Neural cell (in vitro differentiated cells): ENCODE measurements around the gene SCGB3A1. TPM values are rescaled to one million over a fixed set of nuclear protein-coding genes. Genes with fewer than 3 reads are reported as not detected.

Experiments used
- H2AFZ ChIP-seq: fragments of 200-600, 300-800 bp; sonication (generic), shearing (Covaris generic); 2 replicates; pipeline ENCODE4 v1.6.0; 2014; ENCODE audit warnings: low read depth, mild to moderate bottlenecking, antibody characterized with exemption, low read length, moderate library complexity
- H3F3A ChIP-seq: fragments of 200-600 bp; shearing (Covaris generic); 2 replicates; pipeline ENCODE4 v1.6.1; 2016; ENCODE audit warnings: mild to moderate bottlenecking, moderate library complexity, mixed read lengths, antibody characterized with exemption, low read length; ENCODE audit not compliant: insufficient read depth, poor library complexity, severe bottlenecking
- H3K27ac ChIP-seq: fragments of 200-600, 300-800 bp; sonication (generic), shearing (Covaris generic); 2 replicates; pipeline ENCODE4 v1.5.1; 2014; ENCODE audit warnings: mild to moderate bottlenecking, low read length, moderate library complexity
- H3K27me3 ChIP-seq: fragments of 300-800, 200-600 bp; sonication (generic), shearing (Covaris generic); 2 replicates; pipeline ENCODE4 v1.6.0; 2014; ENCODE audit warnings: mild to moderate bottlenecking, low read depth, low read length, moderate library complexity; ENCODE audit not compliant: insufficient read depth
- H3K36me3 ChIP-seq: fragments of 300-800, 200-600 bp; sonication (generic), shearing (Covaris generic); 2 replicates; pipeline ENCODE4 v1.5.1; 2014; ENCODE audit warnings: mild to moderate bottlenecking, antibody characterized with exemption, low read length, moderate library complexity; ENCODE audit not compliant: insufficient read depth
- H3K4me2 ChIP-seq: fragments of 300-800, 200-600 bp; sonication (generic), shearing (Covaris generic); 2 replicates; pipeline ENCODE4 v1.6.0; 2014; ENCODE audit warnings: mild to moderate bottlenecking, low read length
- H3K4me3 ChIP-seq: fragments of 300-800, 200-600 bp; sonication (generic), shearing (Covaris generic); 2 replicates; pipeline ENCODE4 v1.5.1; 2014; ENCODE audit warnings: mild to moderate bottlenecking, low read length, moderate library complexity
- H3K79me2 ChIP-seq: fragments of 200-600 bp; shearing (Covaris generic); replicated peaks from 2 replicates; pipeline ENCODE4 v1.6.0; 2014; ENCODE audit warnings: mild to moderate bottlenecking, low read length, moderate library complexity; ENCODE audit not compliant: insufficient read depth
- H3K9ac ChIP-seq: fragments of 300-800, 200-600 bp; sonication (generic), shearing (Covaris generic); 2 replicates; pipeline ENCODE4 v1.6.1; 2016; ENCODE audit warnings: mild to moderate bottlenecking, low read length, mixed read lengths
- H3K9me2 ChIP-seq: fragments of 200-600 bp; shearing (Covaris generic); 2 replicates; pipeline ENCODE4 v1.6.1; 2016; ENCODE audit warnings: mild to moderate bottlenecking, low read length, mixed read lengths; ENCODE audit not compliant: insufficient read depth
- H3K9me3 ChIP-seq: fragments of 200-600, 300-800 bp; sonication (generic), shearing (Covaris generic); 2 replicates; pipeline ENCODE4 v1.6.1; 2016; ENCODE audit warnings: mild to moderate bottlenecking, mixed run types, low read length, moderate library complexity, mixed read lengths
- H4K20me1 ChIP-seq: fragments of 200-600 bp; shearing (Covaris generic); 2 replicates; pipeline ENCODE4 v1.6.1; 2016; ENCODE audit warnings: mild to moderate bottlenecking, mixed run types; ENCODE audit not compliant: insufficient read depth
- EP300 ChIP-seq: fragments of 450-650 bp; conservative IDR thresholded peaks from 2 replicates; pipeline ENCODE4 v1.6.1; 2014; ENCODE audit warnings: antibody characterized with exemption, mild to moderate bottlenecking, moderate library complexity; ENCODE audit not compliant: poor library complexity, severe bottlenecking
- EZH2 ChIP-seq: fragments of 200-600, 300-800 bp; shearing (Covaris generic), sonication (generic); IDR thresholded peaks from 2 replicates; pipeline ENCODE4 v1.6.1; 2014; ENCODE audit warnings: antibody characterized with exemption, low read length, borderline replicate concordance, mild to moderate bottlenecking; ENCODE audit not compliant: insufficient read depth, poor library complexity, severe bottlenecking
- MXI1 ChIP-seq: fragments of 450-650 bp; conservative IDR thresholded peaks from 2 replicates; pipeline ENCODE4 v1.6.1; 2014; ENCODE audit warnings: antibody characterized with exemption, mild to moderate bottlenecking; ENCODE audit not compliant: poor library complexity, severe bottlenecking
- POLR2AphosphoS5 ChIP-seq: IDR thresholded peaks from 2 replicates; pipeline ENCODE4 v1.6.1; 2012
- RAD21 ChIP-seq: fragments of 450-650 bp; conservative IDR thresholded peaks from 2 replicates; pipeline ENCODE4 v1.6.1; 2014; ENCODE audit warnings: antibody characterized with exemption, mild to moderate bottlenecking, moderate library complexity
- SMC3 ChIP-seq: fragments of 450-650 bp; conservative IDR thresholded peaks from 2 replicates; pipeline ENCODE4 v1.6.1; 2014; ENCODE audit warnings: antibody characterized with exemption, mild to moderate bottlenecking, moderate library complexity; ENCODE audit not compliant: poor library complexity
- TAF1 ChIP-seq: IDR thresholded peaks from 2 replicates; pipeline ENCODE4 v1.6.1; 2012; ENCODE audit warnings: low read depth
- polyA plus RNA-seq: library from polyadenylated mRNA; depleted of rRNA; stranded (reverse); fragments of >200 nt; gene quantifications from 2 replicates; pipeline ENCODE4 v1.2.3, GENCODE V29; 2014
- TF ChIP-seq, protein P1 (sequence below): IDR thresholded peaks from 2 replicates; pipeline ENCODE4 v1.6.1; 2012; ENCODE audit warnings: borderline replicate concordance
- TF ChIP-seq, protein P2 (sequence below): fragments of 450-650 bp; IDR thresholded peaks from 2 replicates; pipeline ENCODE4 v1.5.1; 2014; ENCODE audit warnings: antibody characterized with exemption, mild to moderate bottlenecking, moderate library complexity; ENCODE audit not compliant: poor library complexity, severe bottlenecking

Gene SCGB3A1
- polyA plus RNA-seq, 1 donor from 2014 or later, result not detected

DNA sequence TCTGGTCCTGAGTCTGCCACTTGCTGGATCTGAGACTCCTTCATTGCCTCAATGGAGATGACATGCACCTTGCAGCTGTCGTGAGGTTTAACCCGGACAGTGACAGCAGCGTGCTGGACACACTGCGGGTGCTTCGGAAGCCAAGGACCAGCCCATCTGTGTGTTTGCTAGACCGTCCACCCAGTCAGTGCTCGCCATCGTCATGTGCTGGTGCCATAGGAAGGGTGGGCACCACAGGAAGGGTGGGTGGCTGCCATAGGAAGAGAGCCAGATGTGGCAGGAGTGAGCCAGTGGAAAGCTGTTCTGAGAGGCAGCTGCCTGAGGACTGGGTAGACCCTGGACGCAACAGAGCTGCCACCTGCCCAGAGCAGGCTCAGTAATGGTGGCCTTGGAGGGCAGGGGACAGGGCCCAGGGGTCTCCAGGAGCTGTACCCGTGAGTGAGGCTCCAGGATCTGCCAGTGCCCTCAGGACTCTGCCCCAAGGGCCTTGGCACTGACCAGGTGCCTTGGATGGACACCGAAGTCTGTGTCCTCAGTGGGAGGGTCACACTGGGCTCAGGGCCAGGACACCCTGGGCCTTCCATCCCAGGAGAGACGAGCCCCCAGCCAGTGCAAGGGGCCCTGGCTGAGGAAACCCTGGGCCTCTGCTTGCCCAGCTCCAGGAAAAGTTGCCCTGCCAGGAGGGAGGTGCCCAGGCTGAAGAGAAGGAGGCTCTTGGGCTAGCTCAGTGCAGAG, 36.3 kb upstream of the SCGB3A1 start:
- Histone ChIP-seq H3K27ac (no peak overlapping the region), H3K9ac (no peak overlapping the region), H3K9me2 (no peaks in the 10 kb centered on the region), H3K4me3 (no peak overlapping the region), H3K9me3 (no peaks in the 10 kb centered on the region), H3K4me2 (no peak overlapping the region), H3K36me3 (no peaks in the 10 kb centered on the region), H3K27me3 (no peaks in the 10 kb centered on the region), H4K20me1 (no peaks in the 10 kb centered on the region), H3F3A (no peaks in the 10 kb centered on the region), H2AFZ (no peak overlapping the region), H3K79me2 (no peaks in the 10 kb centered on the region)
- TF ChIP-seq POLR2AphosphoS5, result no peak
- TF ChIP-seq TAF1, result no peak
- TF ChIP-seq, protein P1, sequence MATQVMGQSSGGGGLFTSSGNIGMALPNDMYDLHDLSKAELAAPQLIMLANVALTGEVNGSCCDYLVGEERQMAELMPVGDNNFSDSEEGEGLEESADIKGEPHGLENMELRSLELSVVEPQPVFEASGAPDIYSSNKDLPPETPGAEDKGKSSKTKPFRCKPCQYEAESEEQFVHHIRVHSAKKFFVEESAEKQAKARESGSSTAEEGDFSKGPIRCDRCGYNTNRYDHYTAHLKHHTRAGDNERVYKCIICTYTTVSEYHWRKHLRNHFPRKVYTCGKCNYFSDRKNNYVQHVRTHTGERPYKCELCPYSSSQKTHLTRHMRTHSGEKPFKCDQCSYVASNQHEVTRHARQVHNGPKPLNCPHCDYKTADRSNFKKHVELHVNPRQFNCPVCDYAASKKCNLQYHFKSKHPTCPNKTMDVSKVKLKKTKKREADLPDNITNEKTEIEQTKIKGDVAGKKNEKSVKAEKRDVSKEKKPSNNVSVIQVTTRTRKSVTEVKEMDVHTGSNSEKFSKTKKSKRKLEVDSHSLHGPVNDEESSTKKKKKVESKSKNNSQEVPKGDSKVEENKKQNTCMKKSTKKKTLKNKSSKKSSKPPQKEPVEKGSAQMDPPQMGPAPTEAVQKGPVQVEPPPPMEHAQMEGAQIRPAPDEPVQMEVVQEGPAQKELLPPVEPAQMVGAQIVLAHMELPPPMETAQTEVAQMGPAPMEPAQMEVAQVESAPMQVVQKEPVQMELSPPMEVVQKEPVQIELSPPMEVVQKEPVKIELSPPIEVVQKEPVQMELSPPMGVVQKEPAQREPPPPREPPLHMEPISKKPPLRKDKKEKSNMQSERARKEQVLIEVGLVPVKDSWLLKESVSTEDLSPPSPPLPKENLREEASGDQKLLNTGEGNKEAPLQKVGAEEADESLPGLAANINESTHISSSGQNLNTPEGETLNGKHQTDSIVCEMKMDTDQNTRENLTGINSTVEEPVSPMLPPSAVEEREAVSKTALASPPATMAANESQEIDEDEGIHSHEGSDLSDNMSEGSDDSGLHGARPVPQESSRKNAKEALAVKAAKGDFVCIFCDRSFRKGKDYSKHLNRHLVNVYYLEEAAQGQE, result no peak
- TF ChIP-seq RAD21, result no peak
- no peak for TF ChIP-seq EZH2

DNA sequence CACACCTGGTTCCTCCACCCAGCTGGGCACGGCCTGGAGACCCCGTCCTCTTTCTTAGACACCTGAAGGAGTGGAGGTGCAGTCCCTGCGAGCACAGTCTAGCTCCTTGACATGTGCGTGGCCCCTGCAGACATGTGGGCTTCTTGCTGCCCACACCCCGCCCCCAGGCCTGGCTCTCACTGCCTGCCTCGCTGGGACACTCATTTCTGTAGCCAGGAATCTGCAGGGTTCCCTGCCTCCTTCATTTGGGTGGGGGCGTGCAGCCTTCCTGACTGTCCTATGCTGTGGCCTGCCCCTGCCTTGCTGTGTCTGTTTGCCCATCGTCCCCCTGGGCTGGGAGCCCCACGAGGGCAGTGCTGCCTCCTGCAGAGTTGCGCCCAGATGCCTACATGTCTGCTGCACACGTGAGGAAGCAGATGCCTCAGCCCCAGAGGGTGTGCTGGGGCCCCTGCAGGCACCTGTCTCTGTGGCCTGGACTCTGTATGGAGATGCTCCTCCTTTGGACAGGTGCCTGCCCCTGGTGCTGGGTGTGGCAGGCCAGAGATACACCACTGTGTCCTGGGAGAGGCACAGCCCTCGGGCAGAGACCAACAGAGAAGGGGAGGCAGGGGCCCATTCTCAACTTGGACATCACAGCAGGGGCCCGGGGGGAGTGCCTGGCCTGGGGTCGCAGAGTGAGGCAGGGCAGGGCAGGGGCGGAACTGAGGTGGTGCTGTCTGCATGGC, 35.5 kb upstream of the SCGB3A1 start:
- no peak overlapping the region for H2AFZ ChIP-seq
- no peaks in the 10 kb centered on the region for H3K9me2 ChIP-seq
- H3K9ac ChIP-seq, result no peak overlapping the region
- H3F3A ChIP-seq, result no peaks in the 10 kb centered on the region
- no peaks in the 10 kb centered on the region for H4K20me1 ChIP-seq
- H3K4me2 ChIP-seq, result no peak overlapping the region
- no peaks in the 10 kb centered on the region for H3K79me2 ChIP-seq
- H3K27ac ChIP-seq, result no peak overlapping the region
- H3K36me3 ChIP-seq, result no peaks in the 10 kb centered on the region
- TF ChIP-seq, protein P2, sequence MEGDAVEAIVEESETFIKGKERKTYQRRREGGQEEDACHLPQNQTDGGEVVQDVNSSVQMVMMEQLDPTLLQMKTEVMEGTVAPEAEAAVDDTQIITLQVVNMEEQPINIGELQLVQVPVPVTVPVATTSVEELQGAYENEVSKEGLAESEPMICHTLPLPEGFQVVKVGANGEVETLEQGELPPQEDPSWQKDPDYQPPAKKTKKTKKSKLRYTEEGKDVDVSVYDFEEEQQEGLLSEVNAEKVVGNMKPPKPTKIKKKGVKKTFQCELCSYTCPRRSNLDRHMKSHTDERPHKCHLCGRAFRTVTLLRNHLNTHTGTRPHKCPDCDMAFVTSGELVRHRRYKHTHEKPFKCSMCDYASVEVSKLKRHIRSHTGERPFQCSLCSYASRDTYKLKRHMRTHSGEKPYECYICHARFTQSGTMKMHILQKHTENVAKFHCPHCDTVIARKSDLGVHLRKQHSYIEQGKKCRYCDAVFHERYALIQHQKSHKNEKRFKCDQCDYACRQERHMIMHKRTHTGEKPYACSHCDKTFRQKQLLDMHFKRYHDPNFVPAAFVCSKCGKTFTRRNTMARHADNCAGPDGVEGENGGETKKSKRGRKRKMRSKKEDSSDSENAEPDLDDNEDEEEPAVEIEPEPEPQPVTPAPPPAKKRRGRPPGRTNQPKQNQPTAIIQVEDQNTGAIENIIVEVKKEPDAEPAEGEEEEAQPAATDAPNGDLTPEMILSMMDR, result no peak
- TF ChIP-seq, protein P1, result no peak
- TF ChIP-seq SMC3, result no peak
- TF ChIP-seq POLR2AphosphoS5, result no peak
- TF ChIP-seq MXI1, result no peak
- TF ChIP-seq EP300, result no peak
- TF ChIP-seq EZH2, result no peak
- TF ChIP-seq RAD21, result no peak
- TF ChIP-seq TAF1, result no peak
- no peak overlapping the region for H3K4me3 ChIP-seq
- no peaks in the 10 kb centered on the region for H3K9me3 ChIP-seq
- no peaks in the 10 kb centered on the region for H3K27me3 ChIP-seq
